A673 (cell line): ENCODE measurements around the gene CEACAM21.

ENCODE experiments used
- CTCF ChIP-seq: fragments of 300-800, 200-600 bp; sonication (generic); conservative IDR thresholded peaks from 2 replicates; pipeline ENCODE4 v1.5.1; 2017; ENCODE audit warnings: low read depth, mild to moderate bottlenecking, antibody characterized with exemption, low read length, moderate library complexity, mixed read lengths
- EZH2 ChIP-seq: fragments of 200-600 bp; sonication (generic); IDR thresholded peaks from 2 replicates; pipeline ENCODE4 v1.6.1; 2017; ENCODE audit warnings: borderline replicate concordance, low read depth, mild to moderate bottlenecking, mixed read lengths, antibody characterized with exemption, low read length; ENCODE audit not compliant: poor library complexity, severe bottlenecking

- TF ChIP-seq CTCF = no peak
- no peak for TF ChIP-seq EZH2
These were observed 49.0 kb downstream of the CEACAM21 start for GRCh38 chr19:41624937-41625336.
